Activated naive CD4-positive, alpha-beta T cell treated with anti-CD3 and anti-CD28 coated beads for 36 hours (primary cell): Measurements from ENCODE around the gene PHF19. TPM values are rescaled to one million over a fixed set of nuclear protein-coding genes. Genes with fewer than 3 reads are reported as not detected.

Experiments
- CTCF ChIA-PET: fragments of 350-600 bp; sonication (Branson Sonifier 250); formaldehyde crosslinking; loops from one replicate; lab custom pipeline; 2021; ENCODE audit warnings: antibody characterized with exemption; lab: Charles Lee
- DNase-seq: peaks from one replicate; pipeline ENCODE4 v3.0.0-alpha.2; 2020
- H3K27ac Mint-ChIP-seq: one replicate; pipeline ENCODE4 v1.8.0; 2021; ENCODE audit warnings: mild to moderate bottlenecking, mixed read lengths
- H3K27me3 Mint-ChIP-seq: one replicate; pipeline ENCODE4 v1.8.0; 2021; ENCODE audit warnings: low read depth, mixed read lengths
- H3K36me3 Mint-ChIP-seq: one replicate; pipeline ENCODE4 v1.8.0; 2021; ENCODE audit warnings: low read depth, mixed read lengths
- H3K4me1 Mint-ChIP-seq: one replicate; pipeline ENCODE4 v1.8.0; 2021; ENCODE audit warnings: low read depth, mixed read lengths
- H3K4me3 Mint-ChIP-seq: one replicate; pipeline ENCODE4 v1.8.0; 2021; ENCODE audit warnings: mild to moderate bottlenecking, moderate library complexity, mixed read lengths
- H3K9me3 Mint-ChIP-seq: one replicate; pipeline ENCODE4 v1.8.0; 2021; ENCODE audit warnings: mixed read lengths
- intact Hi-C: fragments of 100-400 bp; cut with micrococcal nuclease; formaldehyde crosslinking; loops from one replicate; pipeline ENCODE4 v1.15.1; 2023
- total RNA-seq, 2 experiments: library from RNA; stranded (reverse); gene quantifications; one replicate each; pipeline ENCODE4 v1.2.3, GENCODE V29; 2021

PHF19 gene
- total RNA-seq, 2 experiments from 2014 or later = 289 to 295 TPM

GRCh38 chr9:120841930-120842684, 34.9 kb downstream of the PHF19 start:
- DNase-seq = peak; percentile 30
- Mint-ChIP-seq H3K27me3 (no peaks in the 10 kb centered on the region), H3K4me3 (peak overlapping the region; percentile 95), H3K9me3 (no peaks in the 10 kb centered on the region), H3K4me1 (peaks cover 78% of the 10 kb centered on the region), H3K27ac (peak overlapping the region; percentile 95), H3K36me3 (peaks cover 47% of the 10 kb centered on the region)
- CTCF ChIA-PET = no interaction called here
- intact Hi-C loops = loop anchor here (1.0 to 2.0 kb wide), 2 partner anchors 13 to 49 kb away; partner anchors contain the start of gene FBXW2

- Mint-ChIP-seq H3K4me1 (peaks cover 55% of the 10 kb centered on the region), H3K36me3 (peaks cover 47% of the 10 kb centered on the region), H3K27me3 (no peaks in the 10 kb centered on the region), H3K9me3 (no peaks in the 10 kb centered on the region), H3K27ac (peak overlapping the region; percentile 66), H3K4me3 (no peak overlapping the region)
- CTCF ChIA-PET = no interaction called here
- no peak for DNase-seq
- intact Hi-C loops = no loop called here
Observed at GRCh38 chr9:120839146-120839545, 37.8 kb downstream of the PHF19 start.

- H3K4me3 Mint-ChIP-seq = no peak overlapping the region
- H3K27me3 Mint-ChIP-seq = no peaks in the 10 kb centered on the region
- H3K9me3 Mint-ChIP-seq = no peaks in the 10 kb centered on the region
- intact Hi-C loops = no loop called here
- CTCF ChIA-PET = interaction anchor here (0.7 kb wide), 1 partner anchor 35 kb away, joined by 3 read pairs; no protein-coding TSS in a partner anchor
- peaks cover 43% of the 10 kb centered on the region for H3K36me3 Mint-ChIP-seq
- peak overlapping the region; percentile 37 for H3K27ac Mint-ChIP-seq
- no peak for DNase-seq
- H3K4me1 Mint-ChIP-seq = peaks cover 50% of the 10 kb centered on the region
Observed at GRCh38 chr9:120837921-120838320, 39.1 kb downstream of the PHF19 start.

GRCh38 chr9:120833325-120833724, 43.7 kb downstream of the PHF19 start:
- CTCF ChIA-PET = no interaction called here
- no peaks in the 10 kb centered on the region for H3K9me3 Mint-ChIP-seq
- H3K27me3 Mint-ChIP-seq = no peaks in the 10 kb centered on the region
- H3K36me3 Mint-ChIP-seq = peaks cover 43% of the 10 kb centered on the region
- no peak overlapping the region for H3K27ac Mint-ChIP-seq
- no peak for DNase-seq
- intact Hi-C loops = no loop called here
- peaks cover 27% of the 10 kb centered on the region for H3K4me1 Mint-ChIP-seq
- no peak overlapping the region for H3K4me3 Mint-ChIP-seq

- Mint-ChIP-seq H3K4me3 (no peak overlapping the region), H3K27ac (no peak overlapping the region), H3K36me3 (peaks cover 42% of the 10 kb centered on the region), H3K4me1 (peaks cover 23% of the 10 kb centered on the region), H3K27me3 (no peaks in the 10 kb centered on the region), H3K9me3 (no peaks in the 10 kb centered on the region)
- no peak for DNase-seq
- CTCF ChIA-PET = no interaction called here
- intact Hi-C loops = no loop called here
Observed at GRCh38 chr9:120832807-120833206, 44.2 kb downstream of the PHF19 start.

- CTCF ChIA-PET = interaction anchor here (0.6 to 1.1 kb wide), 3 partner anchors 10 to 151 kb away, joined by 3 to 4 read pairs (median 3); no protein-coding TSS in a partner anchor
- DNase-seq = no peak
- H3K4me3 Mint-ChIP-seq = no peak overlapping the region
- H3K4me1 Mint-ChIP-seq = peaks cover 17% of the 10 kb centered on the region
- no peak overlapping the region for H3K27ac Mint-ChIP-seq
- intact Hi-C loops = no loop called here
- H3K36me3 Mint-ChIP-seq = peaks cover 41% of the 10 kb centered on the region
- H3K27me3 Mint-ChIP-seq = no peaks in the 10 kb centered on the region
- H3K9me3 Mint-ChIP-seq = no peaks in the 10 kb centered on the region
Observed at GRCh38 chr9:120830865-120831264, 46.1 kb downstream of the PHF19 start.

GRCh38 chr9:120830151-120830550, 46.8 kb downstream of the PHF19 start:
- intact Hi-C loops = no loop called here
- peaks cover 15% of the 10 kb centered on the region for H3K4me1 Mint-ChIP-seq
- no peak for DNase-seq
- no peak overlapping the region for H3K4me3 Mint-ChIP-seq
- no peaks in the 10 kb centered on the region for H3K9me3 Mint-ChIP-seq
- no peaks in the 10 kb centered on the region for H3K27me3 Mint-ChIP-seq
- peaks cover 39% of the 10 kb centered on the region for H3K36me3 Mint-ChIP-seq
- H3K27ac Mint-ChIP-seq = no peak overlapping the region
- CTCF ChIA-PET = no interaction called here

GRCh38 chr9:120829650-120830049, 47.3 kb downstream of the PHF19 start:
- H3K4me3 Mint-ChIP-seq = no peak overlapping the region
- H3K4me1 Mint-ChIP-seq = peaks cover 15% of the 10 kb centered on the region
- peak overlapping the region; percentile 7 for H3K27ac Mint-ChIP-seq
- peaks cover 42% of the 10 kb centered on the region for H3K36me3 Mint-ChIP-seq
- no peaks in the 10 kb centered on the region for H3K27me3 Mint-ChIP-seq
- no peak for DNase-seq
- CTCF ChIA-PET = no interaction called here
- intact Hi-C loops = loop anchor here (2.0 kb wide), 1 partner anchor 13 kb away; the partner anchor contains the start of gene PSMD5
- H3K9me3 Mint-ChIP-seq = no peaks in the 10 kb centered on the region

- Mint-ChIP-seq H3K4me1 (no peaks in the 10 kb centered on the region), H3K36me3 (peaks cover 53% of the 10 kb centered on the region), H3K27me3 (no peaks in the 10 kb centered on the region), H3K9me3 (no peaks in the 10 kb centered on the region), H3K4me3 (no peak overlapping the region), H3K27ac (no peak overlapping the region)
- intact Hi-C loops = no loop called here
- no peak for DNase-seq
- CTCF ChIA-PET = no interaction called here
Observed at GRCh38 chr9:120820095-120820494, 56.9 kb downstream of the PHF19 start.

- H3K36me3 Mint-ChIP-seq = peaks cover 48% of the 10 kb centered on the region
- intact Hi-C loops = no loop called here
- no peak overlapping the region for H3K27ac Mint-ChIP-seq
- CTCF ChIA-PET = no interaction called here
- no peak for DNase-seq
- no peaks in the 10 kb centered on the region for H3K9me3 Mint-ChIP-seq
- no peaks in the 10 kb centered on the region for H3K27me3 Mint-ChIP-seq
- H3K4me1 Mint-ChIP-seq = peaks cover 3% of the 10 kb centered on the region
- no peak overlapping the region for H3K4me3 Mint-ChIP-seq
Observed at GRCh38 chr9:120818595-120818994, 58.4 kb downstream of the PHF19 start.

- H3K27ac Mint-ChIP-seq = no peak overlapping the region
- CTCF ChIA-PET = no interaction called here
- DNase-seq = no peak
- H3K27me3 Mint-ChIP-seq = no peaks in the 10 kb centered on the region
- no peak overlapping the region for H3K4me3 Mint-ChIP-seq
- H3K9me3 Mint-ChIP-seq = no peaks in the 10 kb centered on the region
- intact Hi-C loops = no loop called here
- H3K36me3 Mint-ChIP-seq = peaks cover 38% of the 10 kb centered on the region
- H3K4me1 Mint-ChIP-seq = peaks cover 8% of the 10 kb centered on the region
Observed at GRCh38 chr9:120815075-120815474, 61.9 kb downstream of the PHF19 start.

- intact Hi-C loops = no loop called here
- Mint-ChIP-seq H3K4me3 (no peak overlapping the region), H3K4me1 (peaks cover 7% of the 10 kb centered on the region), H3K36me3 (peaks cover 33% of the 10 kb centered on the region), H3K9me3 (peaks cover 33% of the 10 kb centered on the region), H3K27me3 (no peaks in the 10 kb centered on the region), H3K27ac (no peak overlapping the region)
- DNase-seq = no peak
- CTCF ChIA-PET = no interaction called here
Observed at GRCh38 chr9:120808931-120809330, 68.1 kb downstream of the PHF19 start.
